GM21526 (cell line): Measurements from ENCODE around the gene ZFP30.

Experiments
- ATAC-seq: cut with Tn5 transposase; IDR thresholded peaks from one replicate; pipeline ENCODE4 v1.9.1; 2021; ENCODE audit warnings: moderate library complexity; ENCODE audit not compliant: unreplicated experiment, low FRiP score

The ZFP30 gene

GRCh38 chr19:37564624-37565369 lies 90.5 kb downstream of the ZFP30 start:
- no peak for ATAC-seq
